ENCODE measurements around the gene GIPC3. TPM values are rescaled to one million over a fixed set of nuclear protein-coding genes. Genes with fewer than 3 reads are reported as not detected.

Gene GIPC3
- total RNA-seq, 2 donors from 2014 or later, result 0.93 to 1.5 TPM

DNA sequence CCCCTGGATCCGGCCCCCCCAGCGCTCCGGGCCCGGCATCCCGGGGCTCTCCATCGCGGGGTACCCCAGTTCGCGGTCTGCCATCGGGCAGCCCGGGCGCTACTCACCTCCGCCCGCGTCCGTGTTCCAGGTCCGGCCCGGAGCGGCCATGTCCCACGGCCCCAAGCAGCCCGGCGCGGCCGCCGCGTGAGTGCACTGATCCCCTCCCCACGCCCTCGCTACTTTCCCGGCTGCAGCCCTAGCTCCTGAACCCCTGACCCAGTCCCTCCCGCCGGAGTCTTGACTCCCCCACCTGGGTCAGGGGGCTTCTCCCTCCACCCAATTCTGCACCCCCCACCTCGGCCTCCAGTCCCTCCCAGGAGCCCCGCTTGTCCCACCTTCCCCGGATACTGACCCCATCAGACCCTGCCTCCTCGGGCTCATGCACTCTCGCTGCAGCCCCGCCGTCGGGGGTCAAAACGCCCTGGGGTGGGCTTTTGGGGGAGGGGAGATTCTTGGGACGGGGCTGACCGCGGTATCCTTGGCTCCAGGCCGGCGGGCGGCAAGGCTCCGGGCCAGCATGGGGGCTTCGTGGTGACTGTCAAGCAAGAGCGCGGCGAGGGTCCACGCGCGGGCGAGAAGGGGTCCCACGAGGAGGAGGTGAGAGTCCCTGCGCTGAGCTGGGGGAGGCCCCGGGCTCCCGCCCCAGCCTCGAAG lies 12.0 kb upstream of the GIPC3 start:
- TF ChIP-seq, protein P1, sequence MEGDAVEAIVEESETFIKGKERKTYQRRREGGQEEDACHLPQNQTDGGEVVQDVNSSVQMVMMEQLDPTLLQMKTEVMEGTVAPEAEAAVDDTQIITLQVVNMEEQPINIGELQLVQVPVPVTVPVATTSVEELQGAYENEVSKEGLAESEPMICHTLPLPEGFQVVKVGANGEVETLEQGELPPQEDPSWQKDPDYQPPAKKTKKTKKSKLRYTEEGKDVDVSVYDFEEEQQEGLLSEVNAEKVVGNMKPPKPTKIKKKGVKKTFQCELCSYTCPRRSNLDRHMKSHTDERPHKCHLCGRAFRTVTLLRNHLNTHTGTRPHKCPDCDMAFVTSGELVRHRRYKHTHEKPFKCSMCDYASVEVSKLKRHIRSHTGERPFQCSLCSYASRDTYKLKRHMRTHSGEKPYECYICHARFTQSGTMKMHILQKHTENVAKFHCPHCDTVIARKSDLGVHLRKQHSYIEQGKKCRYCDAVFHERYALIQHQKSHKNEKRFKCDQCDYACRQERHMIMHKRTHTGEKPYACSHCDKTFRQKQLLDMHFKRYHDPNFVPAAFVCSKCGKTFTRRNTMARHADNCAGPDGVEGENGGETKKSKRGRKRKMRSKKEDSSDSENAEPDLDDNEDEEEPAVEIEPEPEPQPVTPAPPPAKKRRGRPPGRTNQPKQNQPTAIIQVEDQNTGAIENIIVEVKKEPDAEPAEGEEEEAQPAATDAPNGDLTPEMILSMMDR (conservative IDR thresholded peaks at IDR 0.05), result no peak
- Mint-ChIP-seq H3K4me1 (peaks cover 10% of the 10 kb centered on the region), H3K27me3 (ENCODE audit: insufficient read depth) (peaks cover 1% of the 10 kb centered on the region), H3K4me3 (peak overlapping the region; percentile 69), H3K27ac (no peak overlapping the region), H3K9me3 (no peaks in the 10 kb centered on the region), H3K36me3 (ENCODE audit: low read depth) (peaks cover 12% of the 10 kb centered on the region)
- peaks cover 8% of the 10 kb centered on the region for H3K36me3 ChIP-seq (ENCODE audit: control insufficient read depth, insufficient read depth, low read length)
- peak overlapping the region; percentile 71 for H3K9ac ChIP-seq (ENCODE audit: extremely low read depth, low read length, poor library complexity, severe bottlenecking)
- DNase-seq, result no peak
- H3K27ac ChIP-seq (ENCODE audit: low read depth, low read length), result peak overlapping the region; percentile 60
- peaks cover 8% of the 10 kb centered on the region for H3K27me3 ChIP-seq (ENCODE audit: control insufficient read depth, insufficient read depth, low read length, poor library complexity, severe bottlenecking)
- no peaks in the 10 kb centered on the region for H3K4me1 ChIP-seq (ENCODE audit: control insufficient read depth, insufficient read depth, low read length)
- no peaks in the 10 kb centered on the region for H3K9me3 ChIP-seq (ENCODE audit: control insufficient read depth, low read length)
- peak overlapping the region; percentile 85 for H3K4me3 ChIP-seq (ENCODE audit: low read length)
- WGBS, 2 experiments (ENCODE audit: insufficient coverage in 1 of 2, insufficient read length in 1 of 2), result 1 to 2% methylated on average over 14 to 60 of the region's 60 CpGs

DNA sequence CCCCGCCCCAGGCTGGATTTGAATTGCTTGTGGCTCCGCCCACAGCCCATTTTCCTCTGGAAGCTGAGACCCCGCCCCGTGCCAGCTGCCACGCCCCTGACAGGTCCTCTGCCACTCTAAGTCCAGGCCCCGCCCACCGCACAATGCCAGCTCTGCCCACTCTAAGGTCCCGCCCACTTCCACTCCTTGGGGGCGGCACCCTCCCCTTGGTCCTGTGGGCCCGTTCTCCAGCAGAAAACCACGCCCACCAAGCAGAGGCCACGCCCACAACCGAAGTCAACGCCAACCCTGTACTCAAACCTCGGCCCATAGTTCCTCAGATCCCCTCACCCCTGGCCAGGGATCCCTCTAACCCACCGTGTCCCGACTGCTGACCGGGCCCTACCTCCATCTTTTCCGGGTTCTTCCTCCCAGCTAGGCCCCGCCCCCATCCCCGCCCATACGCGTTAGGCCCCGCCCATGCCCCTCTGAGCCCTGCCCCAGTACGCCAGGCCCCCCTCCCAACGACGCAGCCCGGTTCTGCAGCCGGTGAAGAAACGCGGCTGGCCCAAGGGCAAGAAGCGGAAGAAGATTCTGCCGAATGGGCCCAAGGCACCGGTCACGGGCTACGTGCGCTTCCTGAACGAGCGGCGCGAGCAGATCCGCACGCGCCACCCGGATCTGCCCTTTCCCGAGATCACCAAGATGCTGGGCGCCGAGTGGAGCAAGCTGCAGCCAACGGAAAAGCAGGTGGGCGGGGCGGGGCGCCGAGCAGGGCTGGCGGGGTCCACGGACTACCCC lies 11.2 kb upstream of the GIPC3 start:
- no peak overlapping the region for H3K27ac ChIP-seq (ENCODE audit: low read depth, low read length)
- H3K36me3 Mint-ChIP-seq (ENCODE audit: low read depth), result peaks cover 12% of the 10 kb centered on the region
- no peaks in the 10 kb centered on the region for H3K4me1 ChIP-seq (ENCODE audit: control insufficient read depth, insufficient read depth, low read length)
- peaks cover 8% of the 10 kb centered on the region for H3K27me3 ChIP-seq (ENCODE audit: control insufficient read depth, insufficient read depth, low read length, poor library complexity, severe bottlenecking)
- H3K4me3 ChIP-seq (ENCODE audit: low read length), result peak overlapping the region; percentile 85
- TF ChIP-seq, protein P1 (conservative IDR thresholded peaks at IDR 0.05), result no peak
- no peaks in the 10 kb centered on the region for H3K9me3 Mint-ChIP-seq
- WGBS, 2 experiments (ENCODE audit: insufficient coverage in 1 of 2, insufficient read length in 1 of 2), result 55 to 67% methylated on average over 31 to 55 of the region's 55 CpGs
- peak overlapping the region; percentile 69 for H3K4me3 Mint-ChIP-seq
- no peaks in the 10 kb centered on the region for H3K9me3 ChIP-seq (ENCODE audit: control insufficient read depth, low read length)
- H3K27ac Mint-ChIP-seq, result peak overlapping the region; percentile 48
- H3K27me3 Mint-ChIP-seq (ENCODE audit: insufficient read depth), result peaks cover 6% of the 10 kb centered on the region
- H3K4me1 Mint-ChIP-seq, result peaks cover 10% of the 10 kb centered on the region
- no peak overlapping the region for H3K9ac ChIP-seq (ENCODE audit: extremely low read depth, low read length, poor library complexity, severe bottlenecking)
- H3K36me3 ChIP-seq (ENCODE audit: control insufficient read depth, insufficient read depth, low read length), result peaks cover 8% of the 10 kb centered on the region
- peak; percentile 100 for DNase-seq

DNA sequence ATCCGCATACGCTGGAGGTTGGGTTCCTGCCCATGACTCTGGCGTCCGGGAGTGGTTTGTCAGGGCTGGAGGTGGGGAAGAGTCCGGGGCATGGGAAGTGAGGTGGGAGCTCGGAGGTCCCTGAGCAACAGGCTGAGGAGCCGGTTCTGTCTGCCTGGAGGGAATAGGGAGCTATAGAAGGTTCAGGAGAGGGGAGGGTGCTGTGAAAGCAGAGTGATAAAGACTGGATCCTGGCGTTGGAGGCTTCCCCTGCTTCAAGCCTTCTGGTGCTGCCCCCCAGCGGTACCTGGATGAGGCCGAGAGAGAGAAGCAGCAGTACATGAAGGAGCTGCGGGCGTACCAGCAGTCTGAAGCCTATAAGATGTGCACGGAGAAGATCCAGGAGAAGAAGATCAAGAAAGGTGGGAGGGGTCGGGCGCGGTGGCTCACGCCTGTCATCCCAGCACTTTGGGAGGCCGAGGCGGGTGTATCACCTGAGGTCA lies 10.0 kb upstream of the GIPC3 start:
- peaks cover 8% of the 10 kb centered on the region for H3K36me3 ChIP-seq (ENCODE audit: control insufficient read depth, insufficient read depth, low read length)
- H3K27me3 ChIP-seq (ENCODE audit: control insufficient read depth, insufficient read depth, low read length, poor library complexity, severe bottlenecking), result peaks cover 8% of the 10 kb centered on the region
- peak; percentile 91 for DNase-seq
- no peaks in the 10 kb centered on the region for H3K9me3 ChIP-seq (ENCODE audit: control insufficient read depth, low read length)
- no peak overlapping the region for H3K4me3 ChIP-seq (ENCODE audit: low read length)
- no peak overlapping the region for H3K9ac ChIP-seq (ENCODE audit: extremely low read depth, low read length, poor library complexity, severe bottlenecking)
- Mint-ChIP-seq H3K4me1 (peaks cover 10% of the 10 kb centered on the region), H3K36me3 (ENCODE audit: low read depth) (peaks cover 12% of the 10 kb centered on the region), H3K27me3 (ENCODE audit: insufficient read depth) (peaks cover 19% of the 10 kb centered on the region), H3K9me3 (no peaks in the 10 kb centered on the region), H3K27ac (no peak overlapping the region), H3K4me3 (peak overlapping the region; percentile 28)
- H3K27ac ChIP-seq (ENCODE audit: low read depth, low read length), result no peak overlapping the region
- TF ChIP-seq, protein P1 (conservative IDR thresholded peaks at IDR 0.05), result peak; percentile 72
- WGBS, 2 experiments (ENCODE audit: insufficient coverage in 1 of 2, insufficient read length in 1 of 2), result 91 to 92% methylated on average over 16 to 19 of the region's 19 CpGs
- H3K4me1 ChIP-seq (ENCODE audit: control insufficient read depth, insufficient read depth, low read length), result no peaks in the 10 kb centered on the region

Measured in endodermal cell (in vitro differentiated cells).